ENCODE results near the gene METTL9. TPM values are rescaled to one million over a fixed set of nuclear protein-coding genes. Genes with fewer than 3 reads are reported as not detected.

The METTL9 gene
- total and polyA plus RNA-seq, 4 donors = 9.3 to 57.3 (median 17.2) TPM

DNA sequence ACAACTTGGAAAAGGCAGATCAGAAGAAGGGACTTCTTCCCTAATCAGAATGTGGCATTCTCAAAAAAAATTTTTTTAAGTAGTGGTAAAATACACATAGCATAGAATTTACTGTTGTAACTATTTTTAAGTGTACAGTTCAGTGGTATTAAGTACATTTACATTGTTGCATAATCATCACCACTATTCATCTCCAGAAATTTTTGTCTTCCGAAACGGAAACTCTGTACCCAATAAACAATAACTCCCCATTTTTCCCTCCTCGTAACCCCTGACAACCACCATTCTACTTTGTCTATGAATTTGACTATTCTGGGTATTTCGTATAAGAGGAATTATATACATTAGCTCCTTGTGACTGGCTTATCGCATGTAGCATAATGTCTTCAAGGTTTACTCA lies 18.9 kb downstream of the METTL9 start:
- WGBS = 97% methylated on average over 5 of the region's 5 CpGs

GRCh38 chr16:21619765-21620425 lies 20.5 kb downstream of the METTL9 start:
- no peak overlapping the region for H3K9ac ChIP-seq (ENCODE audit: low read depth in 1 of 2, low read length in 2 of 2)
- H3K4me3 ChIP-seq (ENCODE audit: low read depth in 1 of 3, low read length in 3 of 3) = no peak overlapping the region
- 89% methylated on average over 4 of the region's 4 CpGs for whole genome bisulfite sequencing
- H3K36me3 ChIP-seq (ENCODE audit: control insufficient read depth in 4 of 4, insufficient read depth in 3 of 4, low read depth in 1 of 4, low read length in 3 of 4) = peaks cover 0 to 3% (median 1%) of the 10 kb centered on the region in 4 donors
- no peaks in the 10 kb centered on the region for H3K4me1 ChIP-seq (ENCODE audit: control insufficient read depth in 4 of 4, insufficient read depth in 4 of 4, low read length in 3 of 4)
- H3K27ac ChIP-seq (ENCODE audit: low read depth in 1 of 2, low read length in 2 of 2) = no peak overlapping the region
- H3K27me3 ChIP-seq (ENCODE audit: control insufficient read depth in 4 of 4, insufficient read depth in 4 of 4, low read length in 3 of 4) = no peaks in the 10 kb centered on the region
- H3K9me3 ChIP-seq (ENCODE audit: control insufficient read depth in 4 of 4, low read length in 3 of 4) = no peaks in the 10 kb centered on the region
- no peak for TF ChIP-seq SP1 (IDR thresholded peaks at IDR 0.05)
- TF ChIP-seq, protein P1, sequence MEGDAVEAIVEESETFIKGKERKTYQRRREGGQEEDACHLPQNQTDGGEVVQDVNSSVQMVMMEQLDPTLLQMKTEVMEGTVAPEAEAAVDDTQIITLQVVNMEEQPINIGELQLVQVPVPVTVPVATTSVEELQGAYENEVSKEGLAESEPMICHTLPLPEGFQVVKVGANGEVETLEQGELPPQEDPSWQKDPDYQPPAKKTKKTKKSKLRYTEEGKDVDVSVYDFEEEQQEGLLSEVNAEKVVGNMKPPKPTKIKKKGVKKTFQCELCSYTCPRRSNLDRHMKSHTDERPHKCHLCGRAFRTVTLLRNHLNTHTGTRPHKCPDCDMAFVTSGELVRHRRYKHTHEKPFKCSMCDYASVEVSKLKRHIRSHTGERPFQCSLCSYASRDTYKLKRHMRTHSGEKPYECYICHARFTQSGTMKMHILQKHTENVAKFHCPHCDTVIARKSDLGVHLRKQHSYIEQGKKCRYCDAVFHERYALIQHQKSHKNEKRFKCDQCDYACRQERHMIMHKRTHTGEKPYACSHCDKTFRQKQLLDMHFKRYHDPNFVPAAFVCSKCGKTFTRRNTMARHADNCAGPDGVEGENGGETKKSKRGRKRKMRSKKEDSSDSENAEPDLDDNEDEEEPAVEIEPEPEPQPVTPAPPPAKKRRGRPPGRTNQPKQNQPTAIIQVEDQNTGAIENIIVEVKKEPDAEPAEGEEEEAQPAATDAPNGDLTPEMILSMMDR (IDR thresholded peaks at IDR 0.05; ENCODE audit: low read depth, low read length, missing input control) = no peak
- no peak for TF ChIP-seq NR2F2 (IDR thresholded peaks at IDR 0.05)
- TF ChIP-seq RXRA (IDR thresholded peaks at IDR 0.05) = no peak
- TF ChIP-seq, protein P2, sequence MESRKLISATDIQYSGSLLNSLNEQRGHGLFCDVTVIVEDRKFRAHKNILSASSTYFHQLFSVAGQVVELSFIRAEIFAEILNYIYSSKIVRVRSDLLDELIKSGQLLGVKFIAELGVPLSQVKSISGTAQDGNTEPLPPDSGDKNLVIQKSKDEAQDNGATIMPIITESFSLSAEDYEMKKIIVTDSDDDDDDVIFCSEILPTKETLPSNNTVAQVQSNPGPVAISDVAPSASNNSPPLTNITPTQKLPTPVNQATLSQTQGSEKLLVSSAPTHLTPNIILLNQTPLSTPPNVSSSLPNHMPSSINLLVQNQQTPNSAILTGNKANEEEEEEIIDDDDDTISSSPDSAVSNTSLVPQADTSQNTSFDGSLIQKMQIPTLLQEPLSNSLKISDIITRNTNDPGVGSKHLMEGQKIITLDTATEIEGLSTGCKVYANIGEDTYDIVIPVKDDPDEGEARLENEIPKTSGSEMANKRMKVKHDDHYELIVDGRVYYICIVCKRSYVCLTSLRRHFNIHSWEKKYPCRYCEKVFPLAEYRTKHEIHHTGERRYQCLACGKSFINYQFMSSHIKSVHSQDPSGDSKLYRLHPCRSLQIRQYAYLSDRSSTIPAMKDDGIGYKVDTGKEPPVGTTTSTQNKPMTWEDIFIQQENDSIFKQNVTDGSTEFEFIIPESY (IDR thresholded peaks at IDR 0.05) = no peak
- TF ChIP-seq, protein P3, sequence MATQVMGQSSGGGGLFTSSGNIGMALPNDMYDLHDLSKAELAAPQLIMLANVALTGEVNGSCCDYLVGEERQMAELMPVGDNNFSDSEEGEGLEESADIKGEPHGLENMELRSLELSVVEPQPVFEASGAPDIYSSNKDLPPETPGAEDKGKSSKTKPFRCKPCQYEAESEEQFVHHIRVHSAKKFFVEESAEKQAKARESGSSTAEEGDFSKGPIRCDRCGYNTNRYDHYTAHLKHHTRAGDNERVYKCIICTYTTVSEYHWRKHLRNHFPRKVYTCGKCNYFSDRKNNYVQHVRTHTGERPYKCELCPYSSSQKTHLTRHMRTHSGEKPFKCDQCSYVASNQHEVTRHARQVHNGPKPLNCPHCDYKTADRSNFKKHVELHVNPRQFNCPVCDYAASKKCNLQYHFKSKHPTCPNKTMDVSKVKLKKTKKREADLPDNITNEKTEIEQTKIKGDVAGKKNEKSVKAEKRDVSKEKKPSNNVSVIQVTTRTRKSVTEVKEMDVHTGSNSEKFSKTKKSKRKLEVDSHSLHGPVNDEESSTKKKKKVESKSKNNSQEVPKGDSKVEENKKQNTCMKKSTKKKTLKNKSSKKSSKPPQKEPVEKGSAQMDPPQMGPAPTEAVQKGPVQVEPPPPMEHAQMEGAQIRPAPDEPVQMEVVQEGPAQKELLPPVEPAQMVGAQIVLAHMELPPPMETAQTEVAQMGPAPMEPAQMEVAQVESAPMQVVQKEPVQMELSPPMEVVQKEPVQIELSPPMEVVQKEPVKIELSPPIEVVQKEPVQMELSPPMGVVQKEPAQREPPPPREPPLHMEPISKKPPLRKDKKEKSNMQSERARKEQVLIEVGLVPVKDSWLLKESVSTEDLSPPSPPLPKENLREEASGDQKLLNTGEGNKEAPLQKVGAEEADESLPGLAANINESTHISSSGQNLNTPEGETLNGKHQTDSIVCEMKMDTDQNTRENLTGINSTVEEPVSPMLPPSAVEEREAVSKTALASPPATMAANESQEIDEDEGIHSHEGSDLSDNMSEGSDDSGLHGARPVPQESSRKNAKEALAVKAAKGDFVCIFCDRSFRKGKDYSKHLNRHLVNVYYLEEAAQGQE (IDR thresholded peaks at IDR 0.05) = no peak
- no peak for TF ChIP-seq JUND (IDR thresholded peaks at IDR 0.05)
- TF ChIP-seq, protein P4, sequence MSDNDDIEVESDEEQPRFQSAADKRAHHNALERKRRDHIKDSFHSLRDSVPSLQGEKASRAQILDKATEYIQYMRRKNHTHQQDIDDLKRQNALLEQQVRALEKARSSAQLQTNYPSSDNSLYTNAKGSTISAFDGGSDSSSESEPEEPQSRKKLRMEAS (IDR thresholded peaks at IDR 0.05) = no peak
- TF ChIP-seq ATF3 (IDR thresholded peaks at IDR 0.05) = no peak
- no peak for TF ChIP-seq YY1 (IDR thresholded peaks at IDR 0.05)
- TF ChIP-seq EGR1 (IDR thresholded peaks at IDR 0.05; ENCODE audit: low read depth in 2 of 2) = no peak
- no peak for TF ChIP-seq HNF4A (conservative IDR thresholded peaks at IDR 0.05)
- no peak for DNase-seq (ENCODE audit: low spot score)

More for the DNA sequence above, 18.9 kb downstream of the METTL9 start:
- Histone ChIP-seq H3K36me3 (ENCODE audit: control insufficient read depth in 4 of 4, insufficient read depth in 3 of 4, low read depth in 1 of 4, low read length in 3 of 4) (peaks cover 0 to 4% (median 3%) of the 10 kb centered on the region in 4 donors), H3K4me3 (ENCODE audit: low read depth in 1 of 3, low read length in 3 of 3) (no peak overlapping the region), H3K9me3 (ENCODE audit: control insufficient read depth in 4 of 4, low read length in 3 of 4) (no peaks in the 10 kb centered on the region), H3K27ac (ENCODE audit: low read depth in 1 of 2, low read length in 2 of 2) (no peak overlapping the region), H3K4me1 (ENCODE audit: control insufficient read depth in 4 of 4, insufficient read depth in 4 of 4, low read length in 3 of 4) (no peaks in the 10 kb centered on the region), H3K9ac (ENCODE audit: low read depth in 1 of 2, low read length in 2 of 2) (no peak overlapping the region), H3K27me3 (ENCODE audit: control insufficient read depth in 4 of 4, insufficient read depth in 4 of 4, low read length in 3 of 4) (no peaks in the 10 kb centered on the region)
- DNase-seq (ENCODE audit: low spot score) = no peak
- no peak for TF ChIP-seq HNF4G (IDR thresholded peaks at IDR 0.05)
- TF ChIP-seq, protein P1 (IDR thresholded peaks at IDR 0.05; ENCODE audit: low read depth, low read length, missing input control) = no peak
- no peak for TF ChIP-seq SP1 (IDR thresholded peaks at IDR 0.05)
- no peak for TF ChIP-seq FOXA1 (IDR thresholded peaks at IDR 0.05)
- no peak for TF ChIP-seq RXRA (IDR thresholded peaks at IDR 0.05)
- no peak for TF ChIP-seq YY1 (IDR thresholded peaks at IDR 0.05)
- no peak for TF ChIP-seq ATF3 (IDR thresholded peaks at IDR 0.05)
- no peak for TF ChIP-seq HNF4A (conservative IDR thresholded peaks at IDR 0.05)
